ENCODE measurements around the gene CMIP. TPM values are rescaled to one million over a fixed set of nuclear protein-coding genes. Genes with fewer than 3 reads are reported as not detected.

The CMIP gene
- total RNA-seq, 1 experiment from 2014 or later, result 63.7 TPM

- TF ChIP-seq, protein P1, sequence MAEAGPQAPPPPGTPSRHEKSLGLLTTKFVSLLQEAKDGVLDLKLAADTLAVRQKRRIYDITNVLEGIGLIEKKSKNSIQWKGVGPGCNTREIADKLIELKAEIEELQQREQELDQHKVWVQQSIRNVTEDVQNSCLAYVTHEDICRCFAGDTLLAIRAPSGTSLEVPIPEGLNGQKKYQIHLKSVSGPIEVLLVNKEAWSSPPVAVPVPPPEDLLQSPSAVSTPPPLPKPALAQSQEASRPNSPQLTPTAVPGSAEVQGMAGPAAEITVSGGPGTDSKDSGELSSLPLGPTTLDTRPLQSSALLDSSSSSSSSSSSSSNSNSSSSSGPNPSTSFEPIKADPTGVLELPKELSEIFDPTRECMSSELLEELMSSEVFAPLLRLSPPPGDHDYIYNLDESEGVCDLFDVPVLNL (CRISPR knock-in tag; IDR thresholded peaks at IDR 0.05; ENCODE audit: borderline replicate concordance, low read depth), result no peak
- TF ChIP-seq, protein P2, sequence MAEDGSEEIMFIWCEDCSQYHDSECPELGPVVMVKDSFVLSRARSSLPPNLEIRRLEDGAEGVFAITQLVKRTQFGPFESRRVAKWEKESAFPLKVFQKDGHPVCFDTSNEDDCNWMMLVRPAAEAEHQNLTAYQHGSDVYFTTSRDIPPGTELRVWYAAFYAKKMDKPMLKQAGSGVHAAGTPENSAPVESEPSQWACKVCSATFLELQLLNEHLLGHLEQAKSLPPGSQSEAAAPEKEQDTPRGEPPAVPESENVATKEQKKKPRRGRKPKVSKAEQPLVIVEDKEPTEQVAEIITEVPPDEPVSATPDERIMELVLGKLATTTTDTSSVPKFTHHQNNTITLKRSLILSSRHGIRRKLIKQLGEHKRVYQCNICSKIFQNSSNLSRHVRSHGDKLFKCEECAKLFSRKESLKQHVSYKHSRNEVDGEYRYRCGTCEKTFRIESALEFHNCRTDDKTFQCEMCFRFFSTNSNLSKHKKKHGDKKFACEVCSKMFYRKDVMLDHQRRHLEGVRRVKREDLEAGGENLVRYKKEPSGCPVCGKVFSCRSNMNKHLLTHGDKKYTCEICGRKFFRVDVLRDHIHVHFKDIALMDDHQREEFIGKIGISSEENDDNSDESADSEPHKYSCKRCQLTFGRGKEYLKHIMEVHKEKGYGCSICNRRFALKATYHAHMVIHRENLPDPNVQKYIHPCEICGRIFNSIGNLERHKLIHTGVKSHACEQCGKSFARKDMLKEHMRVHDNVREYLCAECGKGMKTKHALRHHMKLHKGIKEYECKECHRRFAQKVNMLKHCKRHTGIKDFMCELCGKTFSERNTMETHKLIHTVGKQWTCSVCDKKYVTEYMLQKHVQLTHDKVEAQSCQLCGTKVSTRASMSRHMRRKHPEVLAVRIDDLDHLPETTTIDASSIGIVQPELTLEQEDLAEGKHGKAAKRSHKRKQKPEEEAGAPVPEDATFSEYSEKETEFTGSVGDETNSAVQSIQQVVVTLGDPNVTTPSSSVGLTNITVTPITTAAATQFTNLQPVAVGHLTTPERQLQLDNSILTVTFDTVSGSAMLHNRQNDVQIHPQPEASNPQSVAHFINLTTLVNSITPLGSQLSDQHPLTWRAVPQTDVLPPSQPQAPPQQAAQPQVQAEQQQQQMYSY (CRISPR knock-in tag; IDR thresholded peaks at IDR 0.05), result no peak
- no peak for TF ChIP-seq FOXP4 (CRISPR knock-in tag; IDR thresholded peaks at IDR 0.05)
Observed at GRCh38 chr16:81627729-81628244, 183.2 kb downstream of the CMIP start (continued).

DNA sequence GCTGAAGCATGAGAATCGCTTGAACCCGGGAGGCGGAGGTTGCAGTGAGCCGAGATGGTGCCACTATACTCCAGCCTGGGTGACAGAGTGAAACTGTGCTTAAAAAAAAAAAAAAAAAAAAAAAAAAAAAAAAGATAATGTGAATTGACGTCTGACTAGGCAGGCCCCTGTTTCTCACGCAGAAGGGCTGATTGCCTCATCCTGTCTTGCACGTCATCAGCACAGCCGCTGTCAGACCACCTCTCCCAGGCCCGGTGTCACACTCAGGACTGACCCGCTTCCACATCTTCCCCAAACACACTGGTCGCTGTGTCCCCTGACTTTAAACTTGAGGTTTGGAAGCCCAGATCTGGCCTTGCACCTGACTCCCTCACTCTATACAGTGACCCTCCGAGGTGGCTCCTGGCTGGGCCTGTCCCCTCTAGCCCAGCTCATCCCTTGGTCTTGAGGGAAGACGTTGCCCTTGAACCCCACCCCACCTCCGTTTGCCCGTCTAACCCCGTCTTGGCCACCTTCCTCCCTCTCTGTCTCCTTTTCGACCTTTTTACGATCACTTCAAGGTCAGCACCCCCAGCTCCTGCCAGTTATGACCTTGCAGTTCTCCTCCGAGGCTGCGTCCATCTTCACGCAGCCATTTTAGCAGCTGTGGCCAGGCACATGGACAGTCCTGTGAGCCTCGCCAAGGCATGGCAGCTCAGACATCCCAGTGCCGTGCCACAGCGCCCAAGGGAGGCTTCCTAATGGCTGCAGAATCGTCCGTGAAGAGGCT, 184.6 kb downstream of the CMIP start:
- peak overlapping the region; percentile 90 for H3K27ac Mint-ChIP-seq
- POLR2A ChIA-PET, result interaction anchor here (1.1 kb wide), 1 partner anchor 24 kb away, joined by 4 read pairs; no protein-coding TSS in a partner anchor
- peaks cover 42% of the 10 kb centered on the region for H3K4me1 Mint-ChIP-seq
- DNase-seq (ENCODE audit: low spot score), result no peak
- H3K27me3 Mint-ChIP-seq (ENCODE audit: low read depth), result no peaks in the 10 kb centered on the region
- no peaks in the 10 kb centered on the region for H3K9me3 Mint-ChIP-seq
- TF ChIP-seq, protein P1 (CRISPR knock-in tag; IDR thresholded peaks at IDR 0.05; ENCODE audit: borderline replicate concordance, low read depth), result no peak
- TF ChIP-seq NR2C2 (CRISPR knock-in tag; IDR thresholded peaks at IDR 0.05), result no peak
- no peak for TF ChIP-seq ZNF423 (CRISPR knock-in tag; IDR thresholded peaks at IDR 0.05)
- TF ChIP-seq ERG (CRISPR knock-in tag; IDR thresholded peaks at IDR 0.05), result no peak
- no peak for TF ChIP-seq CREM (CRISPR knock-in tag; IDR thresholded peaks at IDR 0.05)
- no peak for TF ChIP-seq RORB (CRISPR knock-in tag; IDR thresholded peaks at IDR 0.05)
- TF ChIP-seq CTCF (IDR thresholded peaks at IDR 0.05), result no peak
- TF ChIP-seq NFATC4 (CRISPR knock-in tag; IDR thresholded peaks at IDR 0.05), result no peak
- TF ChIP-seq ZNF317 (CRISPR knock-in tag; IDR thresholded peaks at IDR 0.05; ENCODE audit: borderline replicate concordance, low read depth), result no peak
- TF ChIP-seq TP53 (CRISPR knock-in tag; IDR thresholded peaks at IDR 0.05), result no peak
- no peak for TF ChIP-seq ZNF671 (CRISPR knock-in tag; IDR thresholded peaks at IDR 0.05)
- no peaks in the 10 kb centered on the region for H3K36me3 Mint-ChIP-seq
- no peak overlapping the region for H3K4me3 Mint-ChIP-seq
- CTCF ChIA-PET, result interaction anchor here (0.7 to 1.3 kb wide), 3 partner anchors 68 to 223 kb away, joined by 3 to 7 read pairs (median 5); no protein-coding TSS in a partner anchor
- ATAC-seq, result no peak

All from WTC11 (cell line).